ENCODE measurements around the gene ZDHHC11B. TPM values are rescaled to one million over a fixed set of nuclear protein-coding genes. Genes with fewer than 3 reads are reported as not detected.
"Not testable (repeated sequence)": the region's sequence is repeated elsewhere in the genome, so short reads cannot be mapped to it uniquely, and the experiment has no call there.

ZDHHC11B gene
- total and polyA plus RNA-seq, 3 donors from 2014 or later = 3.0 to 9.0 (median 4.6) TPM

DNA sequence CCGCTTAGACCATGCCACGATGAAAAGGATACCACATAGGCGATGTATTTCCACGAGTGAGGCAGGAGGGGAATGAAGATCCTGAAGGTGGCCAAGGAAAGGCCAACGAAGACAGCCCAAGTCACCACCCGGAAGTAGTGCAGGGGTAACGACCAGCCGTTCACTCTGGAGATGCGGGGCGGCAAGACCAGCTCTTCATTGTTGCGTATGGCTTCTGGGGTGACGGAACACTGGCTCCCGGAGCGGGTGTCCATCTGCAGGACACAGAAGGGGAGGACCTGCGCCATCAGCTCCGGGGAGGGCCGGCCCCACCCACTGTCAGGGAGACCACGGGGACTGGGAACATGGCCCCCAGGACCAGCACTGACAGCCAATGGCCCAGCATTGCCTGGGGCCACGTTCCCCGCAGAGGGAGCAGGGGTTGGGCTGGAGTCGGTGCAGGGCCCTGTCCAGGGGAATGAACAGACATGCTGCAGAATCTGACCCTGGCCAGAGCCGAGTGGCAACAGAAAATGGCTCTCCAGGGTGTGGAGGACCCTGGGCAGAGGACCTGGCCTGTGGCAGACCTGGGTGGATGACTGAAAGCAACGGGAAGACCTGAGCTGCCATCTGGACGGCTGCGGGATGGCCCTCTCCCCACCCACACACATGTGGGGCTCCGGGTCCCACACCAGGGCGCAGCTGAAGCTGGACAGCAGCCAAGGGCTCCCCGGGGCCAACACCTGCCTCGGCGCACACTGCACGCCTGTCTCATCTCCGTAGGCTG is 17.7 kb downstream of the ZDHHC11B start:
- intact Hi-C loops (cut with DNase I; ENCODE audit: low total_unique reads) = no loop called here
- Histone ChIP-seq H3K4me1 (no peaks in the 10 kb centered on the region), H3K27me3 (no peaks in the 10 kb centered on the region), H3K36me3 (ENCODE audit: low read depth, missing control alignments) (no peaks in the 10 kb centered on the region), H3K9me3 (no peaks in the 10 kb centered on the region), H3K27ac (no peak overlapping the region), H3K4me3 (no peak overlapping the region)
- DNase-seq = no peak
- TF ChIP-seq POLR2A (IDR thresholded peaks at IDR 0.05) = no peak
- TF ChIP-seq, protein P1, sequence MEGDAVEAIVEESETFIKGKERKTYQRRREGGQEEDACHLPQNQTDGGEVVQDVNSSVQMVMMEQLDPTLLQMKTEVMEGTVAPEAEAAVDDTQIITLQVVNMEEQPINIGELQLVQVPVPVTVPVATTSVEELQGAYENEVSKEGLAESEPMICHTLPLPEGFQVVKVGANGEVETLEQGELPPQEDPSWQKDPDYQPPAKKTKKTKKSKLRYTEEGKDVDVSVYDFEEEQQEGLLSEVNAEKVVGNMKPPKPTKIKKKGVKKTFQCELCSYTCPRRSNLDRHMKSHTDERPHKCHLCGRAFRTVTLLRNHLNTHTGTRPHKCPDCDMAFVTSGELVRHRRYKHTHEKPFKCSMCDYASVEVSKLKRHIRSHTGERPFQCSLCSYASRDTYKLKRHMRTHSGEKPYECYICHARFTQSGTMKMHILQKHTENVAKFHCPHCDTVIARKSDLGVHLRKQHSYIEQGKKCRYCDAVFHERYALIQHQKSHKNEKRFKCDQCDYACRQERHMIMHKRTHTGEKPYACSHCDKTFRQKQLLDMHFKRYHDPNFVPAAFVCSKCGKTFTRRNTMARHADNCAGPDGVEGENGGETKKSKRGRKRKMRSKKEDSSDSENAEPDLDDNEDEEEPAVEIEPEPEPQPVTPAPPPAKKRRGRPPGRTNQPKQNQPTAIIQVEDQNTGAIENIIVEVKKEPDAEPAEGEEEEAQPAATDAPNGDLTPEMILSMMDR (IDR thresholded peaks at IDR 0.05) = no peak
- 86 to 88% methylated on average over 28 to 32 of the region's 32 CpGs for WGBS, 2 donors

DNA sequence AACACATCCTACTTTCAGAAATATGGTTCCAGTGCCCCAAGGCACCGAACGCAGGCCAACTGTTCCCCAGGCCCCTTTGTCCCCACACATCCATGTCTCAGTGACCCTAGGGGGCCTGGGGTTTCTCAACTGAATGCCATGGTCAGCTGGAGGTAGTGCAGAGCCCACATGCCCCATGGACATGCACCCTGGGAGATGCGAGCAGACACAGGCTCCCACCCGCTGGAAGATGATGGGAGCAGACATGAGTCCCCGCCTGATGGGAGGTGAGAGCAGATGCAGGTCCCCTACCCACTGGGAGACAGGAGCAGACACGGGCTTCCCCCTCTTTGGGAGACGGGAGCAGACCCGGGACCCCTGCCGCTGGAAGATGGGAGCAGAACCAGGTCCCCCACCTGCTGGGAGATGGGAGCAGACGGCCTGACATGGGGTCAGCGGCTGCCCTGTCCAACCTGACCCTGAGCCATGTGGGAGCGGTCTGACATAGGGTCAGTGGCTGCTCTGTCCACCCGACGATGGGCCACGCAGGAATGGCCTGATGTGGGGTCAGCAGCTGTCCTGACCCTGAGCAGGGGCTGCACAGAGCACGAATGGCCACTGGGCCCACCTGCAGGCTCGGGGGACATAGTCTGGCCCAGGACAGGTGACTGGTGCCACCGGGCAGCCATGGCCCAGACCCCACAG is 18.4 kb downstream of the ZDHHC11B start:
- H3K36me3 ChIP-seq (ENCODE audit: low read depth, missing control alignments) = no peaks in the 10 kb centered on the region
- no peaks in the 10 kb centered on the region for H3K4me1 ChIP-seq
- 88 to 100% methylated on average over 6 to 18 of the region's 18 CpGs for WGBS, 2 donors
- intact Hi-C loops (cut with DNase I; ENCODE audit: low total_unique reads) = no loop called here
- no peak for TF ChIP-seq POLR2A (IDR thresholded peaks at IDR 0.05)
- TF ChIP-seq, protein P1 (IDR thresholded peaks at IDR 0.05) = no peak
- no peaks in the 10 kb centered on the region for H3K27me3 ChIP-seq
- no peaks in the 10 kb centered on the region for H3K9me3 ChIP-seq
- H3K4me3 ChIP-seq = no peak overlapping the region
- no peak for DNase-seq
- no peak overlapping the region for H3K27ac ChIP-seq

- TF ChIP-seq POLR2A (IDR thresholded peaks at IDR 0.05) = no peak
- TF ChIP-seq, protein P1 (IDR thresholded peaks at IDR 0.05) = no peak
- H3K27ac ChIP-seq = no peak overlapping the region
- intact Hi-C loops (cut with DNase I; ENCODE audit: low total_unique reads) = no loop called here
- H3K9me3 ChIP-seq = no peaks in the 10 kb centered on the region
- WGBS, 2 donors = 94 to 95% methylated on average over 16 to 31 of the region's 31 CpGs
- no peak overlapping the region for H3K4me3 ChIP-seq
- H3K27me3 ChIP-seq = no peaks in the 10 kb centered on the region
- no peaks in the 10 kb centered on the region for H3K4me1 ChIP-seq
- no peak for DNase-seq
- no peaks in the 10 kb centered on the region for H3K36me3 ChIP-seq (ENCODE audit: low read depth, missing control alignments)
These were observed 20.3 kb downstream of the ZDHHC11B start for GRCh38 chr5:763998-764781.

DNA sequence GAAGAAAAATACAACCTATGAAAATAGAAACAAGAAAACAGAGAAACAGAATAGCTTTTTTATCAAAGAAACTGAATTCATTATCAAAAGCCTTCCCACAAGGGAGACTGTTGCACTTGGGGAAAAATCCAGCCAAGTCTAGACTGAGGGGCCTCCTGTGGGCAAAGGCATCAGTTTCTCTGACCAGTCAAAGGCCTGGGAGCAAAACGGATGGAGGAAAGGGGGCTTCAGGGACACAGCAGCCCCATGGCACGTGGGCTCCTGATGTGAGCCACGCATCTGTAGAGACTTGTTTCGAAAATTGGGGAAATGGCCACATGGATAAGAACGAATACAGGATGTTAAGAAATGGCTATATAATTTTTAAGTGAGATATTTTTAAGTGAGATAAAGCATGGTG is 21.1 kb downstream of the ZDHHC11B start:
- 69 to 71% methylated on average over 5 of the region's 5 CpGs for WGBS, 2 donors
- DNase-seq = no peak

GRCh38 chr5:762996-763395 is 21.5 kb downstream of the ZDHHC11B start:
- H3K27ac ChIP-seq; H3K4me1 ChIP-seq; H3K4me3 ChIP-seq; intact Hi-C loops (cut with DNase I; ENCODE audit: low total_unique reads); DNase-seq; H3K36me3 ChIP-seq (ENCODE audit: low read depth, missing control alignments); H3K9me3 ChIP-seq; H3K27me3 ChIP-seq: not testable (repeated sequence)
- 87 to 90% methylated on average over 8 of the region's 8 CpGs for WGBS, 2 donors

More for the DNA sequence above, 21.1 kb downstream of the ZDHHC11B start:
- intact Hi-C loops (cut with DNase I; ENCODE audit: low total_unique reads) = no loop called here
- Histone ChIP-seq H3K27me3 (no peaks in the 10 kb centered on the region), H3K4me3 (no peak overlapping the region), H3K36me3 (ENCODE audit: low read depth, missing control alignments) (no peaks in the 10 kb centered on the region), H3K4me1 (no peaks in the 10 kb centered on the region), H3K27ac (no peak overlapping the region), H3K9me3 (no peaks in the 10 kb centered on the region)
- no peak for TF ChIP-seq POLR2A (IDR thresholded peaks at IDR 0.05)
- TF ChIP-seq, protein P1 (IDR thresholded peaks at IDR 0.05) = no peak
